Fibroblast of the aortic adventitia (primary cell): Measurements from ENCODE around the gene SIRT3. TPM values are rescaled to one million over a fixed set of nuclear protein-coding genes. Genes with fewer than 3 reads are reported as not detected.
A peak's percentile ranks its signal among the peaks of the same experiment; 100 is the strongest.

ENCODE experiments used
- DNase-seq: peaks from one replicate; pipeline ENCODE4 v3.0.0-alpha.2; 2010; ENCODE audit warnings: low read depth
- H3K4me3 ChIP-seq: 2 replicates; pipeline ENCODE4 v1.5.1; 2011; ENCODE audit warnings: low read depth, mild to moderate bottlenecking, control low read depth, low read length, moderate library complexity
- CTCF ChIP-seq: IDR thresholded peaks from 2 replicates; pipeline ENCODE4 v1.5.1; 2011; ENCODE audit warnings: mild to moderate bottlenecking, low read length, control low read depth, inconsistent platforms; ENCODE audit not compliant: insufficient read depth
- total RNA-seq: library from RNA; depleted of rRNA; stranded (reverse); fragments of >200 nt; gene quantifications from 2 replicates; pipeline ENCODE4 v1.2.3, GENCODE V29; 2012; ENCODE audit warnings: low replicate concordance

SIRT3 gene
- total RNA-seq, 1 donor, result 8.2 TPM

GRCh38 chr11:208181-208916, 27.8 kb downstream of the SIRT3 start:
- no peak for TF ChIP-seq CTCF
- peak; percentile 58 for DNase-seq
- peak overlapping the region; percentile 80 for H3K4me3 ChIP-seq

- no peak for TF ChIP-seq CTCF
- peak overlapping the region; percentile 80 for H3K4me3 ChIP-seq
- DNase-seq, result peak; percentile 69
These were observed 28.3 kb downstream of the SIRT3 start for GRCh38 chr11:207863-208180.

- peak within 1 kb of the TSS; percentile 80 for H3K4me3 ChIP-seq
- DNase-seq, result peak; percentile 98
- TF ChIP-seq CTCF, result no peak
These were observed 28.8 kb downstream of the SIRT3 start, which contains the start of the genes BET1L and RIC8A for GRCh38 chr11:207208-207862. Gene BET1L (minus strand): TSS chr11:207399. CDS start chr11:207321, 78 bp downstream. Gene RIC8A (plus strand): TSS chr11:207708. CDS start chr11:208855, 1,147 bp downstream.

GRCh38 chr11:206526-207207, 29.5 kb downstream of the SIRT3 start:
- TF ChIP-seq CTCF, result no peak
- DNase-seq, result peak; percentile 22
- peak overlapping the region; percentile 80 for H3K4me3 ChIP-seq

- DNase-seq, result no peak
- no peak for TF ChIP-seq CTCF
- H3K4me3 ChIP-seq, result peak overlapping the region; percentile 80
These were observed 30.1 kb downstream of the SIRT3 start for GRCh38 chr11:206002-206384.

GRCh38 chr11:205221-206001, 30.7 kb downstream of the SIRT3 start:
- no peak for DNase-seq
- TF ChIP-seq CTCF, result no peak
- peak overlapping the region; percentile 80 for H3K4me3 ChIP-seq
